NCI-H774 (cell line): ENCODE results near the gene SULT1A3.
"Not testable (repeated sequence)": the region's sequence is repeated elsewhere in the genome, so short reads cannot be mapped to it uniquely, and the experiment has no call there.

Experiments used
- DNase-seq: peaks from one replicate; lab custom pipeline; 2025; lab: John Stamatoyannopoulos, UW

Gene SULT1A3

GRCh38 chr16:30186782-30187555 lies 12.1 kb upstream of the SULT1A3 start:
- no peak for DNase-seq

GRCh38 chr16:30187556-30187865 lies 11.5 kb upstream of the SULT1A3 start:
- DNase-seq: no peak

GRCh38 chr16:30187971-30188561 lies 11.0 kb upstream of the SULT1A3 start:
- no peak for DNase-seq

- not testable (repeated sequence) for DNase-seq
Observed at GRCh38 chr16:30191158-30191557, 7.9 kb upstream of the SULT1A3 start.

GRCh38 chr16:30193098-30193497 lies 6.0 kb upstream of the SULT1A3 start:
- DNase-seq: not testable (repeated sequence)

- DNase-seq: not testable (repeated sequence)
Observed at GRCh38 chr16:30193615-30194014, 5.4 kb upstream of the SULT1A3 start, which contains the start of the genes BOLA2B and SLX1A. Gene BOLA2B, minus strand, starts transcription at chr16:30193666. Its CDS starts 71 bp downstream, at chr16:30193595. Gene SLX1A, plus strand, starts transcription at chr16:30193875. Its CDS starts 210 bp downstream, at chr16:30194085.

- not testable (repeated sequence) for DNase-seq
Observed at GRCh38 chr16:30194172-30194925, 4.7 kb upstream of the SULT1A3 start.

- not testable (repeated sequence) for DNase-seq
Observed at GRCh38 chr16:30197001-30197400, 2.1 kb upstream of the SULT1A3 start.

GRCh38 chr16:30199608-30200343 lies 721 bp downstream of the SULT1A3 start:
- DNase-seq: not testable (repeated sequence)

GRCh38 chr16:30205541-30206236 lies 6.6 kb downstream of the SULT1A3 start:
- DNase-seq: not testable (repeated sequence)

GRCh38 chr16:30206252-30206651 lies 7.2 kb downstream of the SULT1A3 start:
- not testable (repeated sequence) for DNase-seq

GRCh38 chr16:30207063-30207704 lies 8.1 kb downstream of the SULT1A3 start:
- not testable (repeated sequence) for DNase-seq

GRCh38 chr16:30209032-30209431 lies 10.0 kb downstream of the SULT1A3 start:
- DNase-seq: not testable (repeated sequence)

- DNase-seq: not testable (repeated sequence)
Observed at GRCh38 chr16:30211414-30211813, 12.4 kb downstream of the SULT1A3 start.

GRCh38 chr16:30217082-30217481 lies 18.0 kb downstream of the SULT1A3 start:
- DNase-seq: not testable (repeated sequence)

- DNase-seq: not testable (repeated sequence)
Observed at GRCh38 chr16:30248379-30248778, 49.3 kb downstream of the SULT1A3 start, which contains the start of gene NPIPB13. Gene NPIPB13, minus strand, starts transcription at chr16:30248479. Its CDS starts 2,906 bp downstream, at chr16:30245573.
